GM23248 (cell line): ENCODE data around the gene MAPT.

ENCODE experiments used
- EZH2 ChIP-seq: fragments of 200-600 bp; sonication (generic); IDR thresholded peaks from 2 replicates; pipeline ENCODE4 v1.6.1; 2018; ENCODE audit warnings: antibody characterized with exemption, mild to moderate bottlenecking; ENCODE audit not compliant: insufficient read depth, poor library complexity, severe bottlenecking
- EZH2phosphoT487 ChIP-seq: fragments of 200-600 bp; sonication (generic); IDR thresholded peaks from 2 replicates; pipeline ENCODE4 v1.6.1; 2018; ENCODE audit warnings: antibody characterized with exemption, moderate library complexity, mild to moderate bottlenecking, low read depth; ENCODE audit not compliant: insufficient read depth

- TF ChIP-seq EZH2 (no peak), EZH2phosphoT487 (no peak)
These were observed 64.0 kb downstream of the MAPT start for GRCh38 chr17:45958307-45958706.
